WTC11 (cell line): ENCODE data around the gene SERPINE1.
A peak's percentile ranks its signal among the peaks of the same experiment; 100 is the strongest.

Source experiments
- ATF1 ChIP-seq: sonication (generic); formaldehyde crosslinking; IDR thresholded peaks from 2 replicates; pipeline ENCODE4 v1.8.1; 2023; ENCODE audit warnings: mild to moderate bottlenecking, moderate library complexity, missing genetic modification reagents
- ETV6 ChIP-seq: sonication (generic); formaldehyde crosslinking; IDR thresholded peaks from 2 replicates; pipeline ENCODE4 v1.8.1; 2022; ENCODE audit warnings: mild to moderate bottlenecking, missing genetic modification reagents
- IRF2 ChIP-seq: sonication (generic); formaldehyde crosslinking; IDR thresholded peaks from 2 replicates; pipeline ENCODE4 v1.8.0; 2022; ENCODE audit warnings: low read depth, missing genetic modification reagents, borderline replicate concordance
- NFE2L1 ChIP-seq: sonication (generic); formaldehyde crosslinking; IDR thresholded peaks from 2 replicates; pipeline ENCODE4 v1.8.1; 2023; ENCODE audit warnings: missing genetic modification reagents
- TCF7 ChIP-seq: sonication (generic); formaldehyde crosslinking; IDR thresholded peaks from 2 replicates; pipeline ENCODE4 v1.8.0; 2022; ENCODE audit warnings: mild to moderate bottlenecking, low read depth, missing genetic modification reagents, moderate library complexity
- TP53 ChIP-seq: sonication (generic); formaldehyde crosslinking; IDR thresholded peaks from 2 replicates; pipeline ENCODE4 v1.8.1; 2023; ENCODE audit warnings: mild to moderate bottlenecking, missing genetic modification reagents
- ZNF138 ChIP-seq: sonication (generic); formaldehyde crosslinking; conservative IDR thresholded peaks from 2 replicates; pipeline ENCODE4 v1.8.1; 2022; ENCODE audit warnings: mild to moderate bottlenecking, moderate library complexity, missing genetic modification reagents
- TF ChIP-seq, protein P1 (sequence below): fragments of 200-600 bp; IDR thresholded peaks from 2 replicates; pipeline ENCODE4 v1.8.0; 2022; ENCODE audit warnings: antibody characterized with exemption
- TF ChIP-seq, protein P2 (sequence below): sonication (generic); formaldehyde crosslinking; IDR thresholded peaks from 2 replicates; pipeline ENCODE4 v1.8.1; 2023; ENCODE audit warnings: mild to moderate bottlenecking, missing genetic modification reagents
- TF ChIP-seq, protein P3 (sequence below): sonication (generic); formaldehyde crosslinking; IDR thresholded peaks from 2 replicates; pipeline ENCODE4 v1.8.1; 2023; ENCODE audit warnings: mild to moderate bottlenecking, missing genetic modification reagents, moderate library complexity
- TF ChIP-seq, protein P4 (sequence below): sonication (generic); formaldehyde crosslinking; IDR thresholded peaks from 2 replicates; pipeline ENCODE4 v1.8.1; 2022; ENCODE audit warnings: mild to moderate bottlenecking, moderate library complexity, missing genetic modification reagents
- TF ChIP-seq, protein P5 (sequence below): sonication (generic); formaldehyde crosslinking; conservative IDR thresholded peaks from 2 replicates; pipeline ENCODE4 v1.8.1; 2022; ENCODE audit warnings: mild to moderate bottlenecking, missing genetic modification reagents
- TF ChIP-seq, protein P6 (sequence below): sonication (generic); formaldehyde crosslinking; IDR thresholded peaks from 2 replicates; pipeline ENCODE4 v1.8.1; 2023; ENCODE audit warnings: mild to moderate bottlenecking, moderate library complexity, missing genetic modification reagents
- TF ChIP-seq, protein P7 (sequence below): sonication (generic); formaldehyde crosslinking; IDR thresholded peaks from 2 replicates; pipeline ENCODE4 v1.8.1; 2023; ENCODE audit warnings: mild to moderate bottlenecking, missing genetic modification reagents, moderate library complexity

DNA sequence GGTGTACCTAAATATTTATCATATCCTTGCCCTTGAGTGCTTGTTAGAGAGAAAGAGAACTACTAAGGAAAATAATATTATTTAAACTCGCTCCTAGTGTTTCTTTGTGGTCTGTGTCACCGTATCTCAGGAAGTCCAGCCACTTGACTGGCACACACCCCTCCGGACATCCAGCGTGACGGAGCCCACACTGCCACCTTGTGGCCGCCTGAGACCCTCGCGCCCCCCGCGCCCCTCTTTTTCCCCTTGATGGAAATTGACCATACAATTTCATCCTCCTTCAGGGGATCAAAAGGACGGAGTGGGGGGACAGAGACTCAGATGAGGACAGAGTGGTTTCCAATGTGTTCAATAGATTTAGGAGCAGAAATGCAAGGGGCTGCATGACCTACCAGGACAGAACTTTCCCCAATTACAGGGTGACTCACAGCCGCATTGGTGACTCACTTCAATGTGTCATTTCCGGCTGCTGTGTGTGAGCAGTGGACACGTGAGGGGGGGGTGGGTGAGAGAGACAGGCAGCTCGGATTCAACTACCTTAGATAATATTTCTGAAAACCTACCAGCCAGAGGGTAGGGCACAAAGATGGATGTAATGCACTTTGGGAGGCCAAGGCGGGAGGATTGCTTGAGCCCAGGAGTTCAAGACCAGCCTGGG is 11.4 kb downstream of the SERPINE1 start:
- TF ChIP-seq TP53 (no peak), TCF7 (CRISPR knock-in tag) (no peak), ZNF138 (CRISPR knock-in tag) (no peak), ATF1 (CRISPR knock-in tag) (no peak), ETV6 (CRISPR knock-in tag) (no peak), NFE2L1 (no peak), IRF2 (CRISPR knock-in tag) (no peak)
- TF ChIP-seq, protein P1, sequence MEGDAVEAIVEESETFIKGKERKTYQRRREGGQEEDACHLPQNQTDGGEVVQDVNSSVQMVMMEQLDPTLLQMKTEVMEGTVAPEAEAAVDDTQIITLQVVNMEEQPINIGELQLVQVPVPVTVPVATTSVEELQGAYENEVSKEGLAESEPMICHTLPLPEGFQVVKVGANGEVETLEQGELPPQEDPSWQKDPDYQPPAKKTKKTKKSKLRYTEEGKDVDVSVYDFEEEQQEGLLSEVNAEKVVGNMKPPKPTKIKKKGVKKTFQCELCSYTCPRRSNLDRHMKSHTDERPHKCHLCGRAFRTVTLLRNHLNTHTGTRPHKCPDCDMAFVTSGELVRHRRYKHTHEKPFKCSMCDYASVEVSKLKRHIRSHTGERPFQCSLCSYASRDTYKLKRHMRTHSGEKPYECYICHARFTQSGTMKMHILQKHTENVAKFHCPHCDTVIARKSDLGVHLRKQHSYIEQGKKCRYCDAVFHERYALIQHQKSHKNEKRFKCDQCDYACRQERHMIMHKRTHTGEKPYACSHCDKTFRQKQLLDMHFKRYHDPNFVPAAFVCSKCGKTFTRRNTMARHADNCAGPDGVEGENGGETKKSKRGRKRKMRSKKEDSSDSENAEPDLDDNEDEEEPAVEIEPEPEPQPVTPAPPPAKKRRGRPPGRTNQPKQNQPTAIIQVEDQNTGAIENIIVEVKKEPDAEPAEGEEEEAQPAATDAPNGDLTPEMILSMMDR = peak; percentile 59
- TF ChIP-seq, protein P2, sequence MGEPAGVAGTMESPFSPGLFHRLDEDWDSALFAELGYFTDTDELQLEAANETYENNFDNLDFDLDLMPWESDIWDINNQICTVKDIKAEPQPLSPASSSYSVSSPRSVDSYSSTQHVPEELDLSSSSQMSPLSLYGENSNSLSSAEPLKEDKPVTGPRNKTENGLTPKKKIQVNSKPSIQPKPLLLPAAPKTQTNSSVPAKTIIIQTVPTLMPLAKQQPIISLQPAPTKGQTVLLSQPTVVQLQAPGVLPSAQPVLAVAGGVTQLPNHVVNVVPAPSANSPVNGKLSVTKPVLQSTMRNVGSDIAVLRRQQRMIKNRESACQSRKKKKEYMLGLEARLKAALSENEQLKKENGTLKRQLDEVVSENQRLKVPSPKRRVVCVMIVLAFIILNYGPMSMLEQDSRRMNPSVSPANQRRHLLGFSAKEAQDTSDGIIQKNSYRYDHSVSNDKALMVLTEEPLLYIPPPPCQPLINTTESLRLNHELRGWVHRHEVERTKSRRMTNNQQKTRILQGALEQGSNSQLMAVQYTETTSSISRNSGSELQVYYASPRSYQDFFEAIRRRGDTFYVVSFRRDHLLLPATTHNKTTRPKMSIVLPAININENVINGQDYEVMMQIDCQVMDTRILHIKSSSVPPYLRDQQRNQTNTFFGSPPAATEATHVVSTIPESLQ (CRISPR knock-in tag) = no peak
- TF ChIP-seq, protein P3, sequence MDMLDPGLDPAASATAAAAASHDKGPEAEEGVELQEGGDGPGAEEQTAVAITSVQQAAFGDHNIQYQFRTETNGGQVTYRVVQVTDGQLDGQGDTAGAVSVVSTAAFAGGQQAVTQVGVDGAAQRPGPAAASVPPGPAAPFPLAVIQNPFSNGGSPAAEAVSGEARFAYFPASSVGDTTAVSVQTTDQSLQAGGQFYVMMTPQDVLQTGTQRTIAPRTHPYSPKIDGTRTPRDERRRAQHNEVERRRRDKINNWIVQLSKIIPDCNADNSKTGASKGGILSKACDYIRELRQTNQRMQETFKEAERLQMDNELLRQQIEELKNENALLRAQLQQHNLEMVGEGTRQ (CRISPR knock-in tag) = peak; percentile 60; the same call in 1 of the 2 replicates
- TF ChIP-seq, protein P4, sequence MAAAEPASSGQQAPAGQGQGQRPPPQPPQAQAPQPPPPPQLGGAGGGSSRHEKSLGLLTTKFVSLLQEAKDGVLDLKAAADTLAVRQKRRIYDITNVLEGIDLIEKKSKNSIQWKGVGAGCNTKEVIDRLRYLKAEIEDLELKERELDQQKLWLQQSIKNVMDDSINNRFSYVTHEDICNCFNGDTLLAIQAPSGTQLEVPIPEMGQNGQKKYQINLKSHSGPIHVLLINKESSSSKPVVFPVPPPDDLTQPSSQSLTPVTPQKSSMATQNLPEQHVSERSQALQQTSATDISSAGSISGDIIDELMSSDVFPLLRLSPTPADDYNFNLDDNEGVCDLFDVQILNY (CRISPR knock-in tag) = no peak
- TF ChIP-seq, protein P5, sequence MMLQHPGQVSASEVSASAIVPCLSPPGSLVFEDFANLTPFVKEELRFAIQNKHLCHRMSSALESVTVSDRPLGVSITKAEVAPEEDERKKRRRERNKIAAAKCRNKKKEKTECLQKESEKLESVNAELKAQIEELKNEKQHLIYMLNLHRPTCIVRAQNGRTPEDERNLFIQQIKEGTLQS = no peak
- TF ChIP-seq, protein P6, sequence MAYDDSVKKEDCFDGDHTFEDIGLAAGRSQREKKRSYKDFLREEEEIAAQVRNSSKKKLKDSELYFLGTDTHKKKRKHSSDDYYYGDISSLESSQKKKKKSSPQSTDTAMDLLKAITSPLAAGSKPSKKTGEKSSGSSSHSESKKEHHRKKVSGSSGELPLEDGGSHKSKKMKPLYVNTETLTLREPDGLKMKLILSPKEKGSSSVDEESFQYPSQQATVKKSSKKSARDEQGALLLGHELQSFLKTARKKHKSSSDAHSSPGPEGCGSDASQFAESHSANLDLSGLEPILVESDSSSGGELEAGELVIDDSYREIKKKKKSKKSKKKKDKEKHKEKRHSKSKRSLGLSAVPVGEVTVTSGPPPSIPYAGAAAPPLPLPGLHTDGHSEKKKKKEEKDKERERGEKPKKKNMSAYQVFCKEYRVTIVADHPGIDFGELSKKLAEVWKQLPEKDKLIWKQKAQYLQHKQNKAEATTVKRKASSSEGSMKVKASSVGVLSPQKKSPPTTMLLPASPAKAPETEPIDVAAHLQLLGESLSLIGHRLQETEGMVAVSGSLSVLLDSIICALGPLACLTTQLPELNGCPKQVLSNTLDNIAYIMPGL = no peak
- TF ChIP-seq, protein P7, sequence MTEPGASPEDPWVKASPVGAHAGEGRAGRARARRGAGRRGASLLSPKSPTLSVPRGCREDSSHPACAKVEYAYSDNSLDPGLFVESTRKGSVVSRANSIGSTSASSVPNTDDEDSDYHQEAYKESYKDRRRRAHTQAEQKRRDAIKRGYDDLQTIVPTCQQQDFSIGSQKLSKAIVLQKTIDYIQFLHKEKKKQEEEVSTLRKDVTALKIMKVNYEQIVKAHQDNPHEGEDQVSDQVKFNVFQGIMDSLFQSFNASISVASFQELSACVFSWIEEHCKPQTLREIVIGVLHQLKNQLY (CRISPR knock-in tag) = no peak
